Stimulated activated naive CD8-positive, alpha-beta T cell treated with anti-CD3 and anti-CD28 coated beads, Interleukin-15, amount 100 ng/mL, for 72 hours (primary cell): Measurements from ENCODE around the gene C12orf57.
"Not testable (repeated sequence)": the region's sequence is repeated elsewhere in the genome, so short reads cannot be mapped to it uniquely, and the experiment has no call there.

Source experiments
- ATAC-seq: fragments of 150-1000 bp; cut with Tn5 transposase; 2 replicates; pipeline ENCODE4 v1.10.0; 2021; ENCODE audit warnings: mild to moderate bottlenecking, moderate library complexity
- DNase-seq, 2 donors: peaks; one replicate each; pipeline ENCODE4 v3.0.0; 2021 to 2022
- H3K27ac Mint-ChIP-seq, 2 donors: one replicate each; pipeline ENCODE4 v1.8.0; 2022; ENCODE audit warnings: mild to moderate bottlenecking in 2 of 2, mixed read lengths in 2 of 2, moderate library complexity in 2 of 2
- H3K27me3 Mint-ChIP-seq: one replicate; pipeline ENCODE4 v1.8.0; 2022; ENCODE audit warnings: mixed read lengths
- H3K4me1 Mint-ChIP-seq: one replicate; pipeline ENCODE4 v1.8.0; 2022; ENCODE audit warnings: mild to moderate bottlenecking, mixed read lengths
- H3K4me3 Mint-ChIP-seq, 2 donors: one replicate each; pipeline ENCODE4 v1.8.0; 2022; ENCODE audit warnings: mild to moderate bottlenecking in 2 of 2, mixed read lengths in 2 of 2, moderate library complexity in 1 of 2
- H3K9me3 Mint-ChIP-seq, 2 donors: one replicate each; pipeline ENCODE4 v1.8.0; 2022; ENCODE audit warnings: mixed read lengths in 2 of 2

The C12orf57 gene, protein sequence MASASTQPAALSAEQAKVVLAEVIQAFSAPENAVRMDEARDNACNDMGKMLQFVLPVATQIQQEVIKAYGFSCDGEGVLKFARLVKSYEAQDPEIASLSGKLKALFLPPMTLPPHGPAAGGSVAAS

DNA sequence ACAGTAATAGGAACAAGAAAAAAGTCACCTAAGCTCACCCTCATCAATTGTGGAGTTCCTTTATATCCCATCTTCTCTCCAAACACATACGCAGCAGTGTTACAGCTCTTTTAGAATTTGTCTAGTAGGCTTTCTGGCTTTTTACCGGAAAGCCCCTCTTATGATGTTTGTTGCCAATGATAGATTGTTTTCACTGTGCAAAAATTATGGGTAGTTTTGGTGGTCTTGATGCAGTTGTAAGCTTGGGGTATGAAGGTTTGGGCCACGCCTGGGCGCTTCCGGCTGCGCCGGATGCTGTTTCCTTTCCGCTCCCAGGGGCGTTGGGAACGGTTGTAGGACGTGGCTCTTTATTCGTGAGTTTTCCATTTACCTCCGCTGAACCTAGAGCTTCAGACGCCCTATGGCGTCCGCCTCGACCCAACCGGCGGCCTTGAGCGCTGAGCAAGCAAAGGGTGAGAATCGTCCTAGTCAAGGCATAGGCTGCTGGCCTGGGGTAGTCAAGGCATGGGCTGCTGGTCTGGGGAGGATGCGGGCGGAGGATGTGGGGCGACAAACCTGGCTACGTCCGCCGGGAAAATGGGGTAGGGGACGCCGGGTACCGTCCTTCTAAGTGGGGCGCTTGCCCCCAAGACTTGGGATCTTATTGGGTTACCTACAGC lies at the start of gene C12orf57, which contains the start of gene RNU7-1:
TSS of gene C12orf57 (plus strand) at position 301 of the 659 bp plus-strand sequence. CDS start at position 401, 100 bp downstream.
TSS of gene RNU7-1 (plus strand) at position 95 of the 659 bp plus-strand sequence.
- peak; percentile 76 for ATAC-seq
- H3K4me1 Mint-ChIP-seq = peaks cover 91% of the 10 kb centered on the region
- DNase-seq = peak in 1 of 2 donors; percentile 92
- peak within 1 kb of the TSS; percentile 82 to 85 for H3K4me3 Mint-ChIP-seq
- no peaks in the 10 kb centered on the region for H3K9me3 Mint-ChIP-seq
- no peaks in the 10 kb centered on the region for H3K27me3 Mint-ChIP-seq
- H3K27ac Mint-ChIP-seq = peak within 1 kb of the TSS; percentile 100

GRCh38 chr12:6894321-6894720 lies 49.5 kb upstream of the C12orf57 start:
- no peak for ATAC-seq
- Mint-ChIP-seq H3K27ac (no peak overlapping the region), H3K9me3 (no peaks in the 10 kb centered on the region), H3K27me3 (no peaks in the 10 kb centered on the region), H3K4me1 (peaks cover 31% of the 10 kb centered on the region), H3K4me3 (no peak overlapping the region)
- no peak for DNase-seq

DNA sequence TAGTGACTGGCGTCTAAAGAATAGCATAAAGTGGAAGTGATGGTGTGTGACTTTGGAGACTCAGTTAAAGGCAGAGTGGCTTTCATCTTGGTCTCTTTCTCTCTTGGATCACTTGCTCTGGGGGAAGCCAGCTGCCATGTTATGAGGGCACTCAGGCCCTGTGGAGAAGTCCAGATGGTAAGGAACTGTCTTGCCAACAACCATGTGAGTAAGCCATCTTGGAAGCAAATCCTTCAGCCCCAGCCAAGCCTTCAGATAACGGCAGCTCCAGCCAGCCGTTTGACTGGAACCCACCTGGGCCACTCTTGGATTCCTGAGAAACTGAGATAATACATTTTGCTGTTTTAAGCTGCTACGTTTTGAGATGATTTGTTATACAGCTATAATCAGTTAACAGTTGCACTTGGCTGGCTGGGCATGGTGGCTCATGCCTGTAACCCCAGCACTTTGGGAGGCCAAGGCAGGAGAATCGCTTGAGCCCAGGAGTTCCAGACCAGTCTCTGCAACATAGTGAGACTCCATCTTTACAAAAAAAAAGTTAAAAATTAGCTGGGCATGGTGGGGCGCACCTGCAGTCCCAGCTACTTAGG lies 46.9 kb upstream of the C12orf57 start:
- H3K9me3 Mint-ChIP-seq = no peaks in the 10 kb centered on the region
- H3K4me3 Mint-ChIP-seq = no peak overlapping the region
- ATAC-seq (no peak), DNase-seq (no peak)
- H3K27ac Mint-ChIP-seq = no peak overlapping the region
- peaks cover 25% of the 10 kb centered on the region for H3K4me1 Mint-ChIP-seq
- H3K27me3 Mint-ChIP-seq = no peaks in the 10 kb centered on the region

- Mint-ChIP-seq H3K27ac (no peak overlapping the region), H3K27me3 (no peaks in the 10 kb centered on the region), H3K4me3 (no peak overlapping the region), H3K9me3 (no peaks in the 10 kb centered on the region), H3K4me1 (peaks cover 16% of the 10 kb centered on the region)
- no peak for ATAC-seq
- no peak for DNase-seq
Observed at GRCh38 chr12:6899427-6899826, 44.4 kb upstream of the C12orf57 start.

- Mint-ChIP-seq H3K4me3 (no peak overlapping the region), H3K9me3 (no peaks in the 10 kb centered on the region), H3K27me3 (no peaks in the 10 kb centered on the region), H3K4me1 (peaks cover 16% of the 10 kb centered on the region), H3K27ac (peak overlapping the region in 1 of 2 donors; percentile 19)
- DNase-seq (peak in 1 of 2 donors; percentile 36), ATAC-seq (no peak)
Observed at GRCh38 chr12:6899837-6900519, 43.8 kb upstream of the C12orf57 start.

- DNase-seq (no peak), ATAC-seq (no peak)
- Mint-ChIP-seq H3K4me3 (no peak overlapping the region), H3K9me3 (no peaks in the 10 kb centered on the region), H3K27me3 (no peaks in the 10 kb centered on the region), H3K4me1 (peaks cover 16% of the 10 kb centered on the region), H3K27ac (no peak overlapping the region)
Observed at GRCh38 chr12:6902448-6902847, 41.4 kb upstream of the C12orf57 start.

- H3K9me3 Mint-ChIP-seq = no peaks in the 10 kb centered on the region
- no peaks in the 10 kb centered on the region for H3K27me3 Mint-ChIP-seq
- no peak overlapping the region for H3K4me3 Mint-ChIP-seq
- peaks cover 16% of the 10 kb centered on the region for H3K4me1 Mint-ChIP-seq
- DNase-seq (no peak), ATAC-seq (no peak)
- no peak overlapping the region for H3K27ac Mint-ChIP-seq
Observed at GRCh38 chr12:6903722-6904121, 40.1 kb upstream of the C12orf57 start.

- Mint-ChIP-seq H3K27me3 (no peaks in the 10 kb centered on the region), H3K9me3 (no peaks in the 10 kb centered on the region), H3K27ac (no peak within 1 kb of the TSS), H3K4me3 (no peak within 1 kb of the TSS), H3K4me1 (peaks cover 12% of the 10 kb centered on the region)
- ATAC-seq = peak; percentile 97
- DNase-seq = peak; percentile 94 to 98
Observed at GRCh38 chr12:6904280-6905276, 39.2 kb upstream of the C12orf57 start, which contains the start of gene LRRC23. LRRC23 (plus strand) TSS chr12:6904822; CDS start chr12:6905634, 812 bp downstream.

DNA sequence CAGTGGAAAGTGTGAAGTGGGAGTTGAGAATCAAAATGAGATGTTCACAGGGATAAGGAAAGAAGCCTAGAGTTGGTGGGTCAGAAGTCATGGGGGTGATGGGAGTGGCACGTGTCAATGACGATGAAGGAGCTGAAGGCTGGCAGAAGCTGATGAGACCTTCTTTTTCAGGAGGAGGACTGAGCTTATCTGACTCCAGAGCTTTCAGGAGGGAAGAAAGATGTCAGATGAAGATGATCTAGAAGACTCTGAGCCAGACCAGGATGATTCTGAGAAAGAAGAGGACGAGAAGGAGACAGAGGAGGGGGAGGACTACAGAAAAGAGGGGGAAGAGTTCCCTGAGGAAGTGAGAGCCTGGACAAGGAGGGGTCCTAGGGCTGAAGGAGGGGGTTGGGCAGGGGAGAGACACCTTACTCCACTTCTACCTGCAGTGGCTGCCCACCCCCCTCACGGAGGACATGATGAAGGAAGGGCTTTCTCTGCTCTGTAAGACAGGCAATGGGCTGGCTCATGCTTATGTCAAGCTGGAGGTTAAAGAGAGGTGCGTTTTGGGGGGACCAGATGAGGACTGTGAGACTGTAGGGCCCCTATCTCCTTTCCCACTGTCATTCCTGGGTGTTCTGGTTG lies 38.3 kb upstream of the C12orf57 start:
- ATAC-seq (no peak), DNase-seq (no peak)
- peaks cover 4% of the 10 kb centered on the region for H3K4me1 Mint-ChIP-seq
- H3K27ac Mint-ChIP-seq = no peak overlapping the region
- H3K9me3 Mint-ChIP-seq = no peaks in the 10 kb centered on the region
- H3K27me3 Mint-ChIP-seq = no peaks in the 10 kb centered on the region
- H3K4me3 Mint-ChIP-seq = no peak overlapping the region

GRCh38 chr12:6908141-6908540 lies 35.7 kb upstream of the C12orf57 start:
- DNase-seq, ATAC-seq, H3K9me3 Mint-ChIP-seq, H3K27me3 Mint-ChIP-seq, H3K4me1 Mint-ChIP-seq, H3K27ac Mint-ChIP-seq, H3K4me3 Mint-ChIP-seq: not testable (repeated sequence)

DNA sequence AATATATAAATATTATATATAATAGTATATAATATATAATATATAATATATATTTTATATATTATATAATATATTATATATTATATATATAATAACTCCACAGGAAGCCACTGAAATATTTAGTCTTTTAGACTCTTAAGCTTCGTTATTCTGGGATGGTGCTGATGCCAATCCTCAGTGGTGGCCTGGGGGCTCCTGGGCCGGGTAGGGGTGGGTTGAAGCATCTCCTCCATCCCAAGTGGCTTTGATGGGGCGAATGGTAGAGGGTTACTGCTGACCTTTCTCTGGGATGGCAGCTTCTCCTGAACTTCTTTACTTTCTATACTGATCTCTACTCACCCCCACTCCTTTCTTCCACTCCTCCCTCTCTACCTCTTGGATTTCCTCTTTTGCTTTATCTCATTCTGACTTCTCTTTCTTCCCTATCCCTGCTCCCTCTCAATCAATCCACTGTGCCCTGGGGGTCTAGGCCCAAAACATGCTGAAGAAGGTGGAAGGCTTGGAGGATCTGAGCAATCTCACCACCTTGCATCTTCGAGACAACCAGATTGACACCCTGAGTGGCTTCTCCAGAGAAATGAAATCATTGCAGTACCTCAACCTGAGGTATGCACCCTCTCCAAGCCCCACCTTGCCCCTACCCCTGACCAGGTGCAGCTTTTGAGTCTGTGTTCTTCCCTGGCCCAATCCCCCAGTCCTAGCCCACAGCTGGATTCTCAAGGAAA lies 34.2 kb upstream of the C12orf57 start:
- peaks cover 17% of the 10 kb centered on the region for H3K4me1 Mint-ChIP-seq
- no peak overlapping the region for H3K27ac Mint-ChIP-seq
- no peak overlapping the region for H3K4me3 Mint-ChIP-seq
- H3K9me3 Mint-ChIP-seq = no peaks in the 10 kb centered on the region
- H3K27me3 Mint-ChIP-seq = no peaks in the 10 kb centered on the region
- DNase-seq (no peak), ATAC-seq (no peak)

GRCh38 chr12:6912164-6912935 lies 31.5 kb upstream of the C12orf57 start:
- ATAC-seq = no peak
- Mint-ChIP-seq H3K9me3 (no peaks in the 10 kb centered on the region), H3K27me3 (no peaks in the 10 kb centered on the region), H3K27ac (peak overlapping the region in 1 of 2 donors; percentile 57), H3K4me1 (peaks cover 42% of the 10 kb centered on the region), H3K4me3 (peak overlapping the region; percentile 53 to 84)
- no peak for DNase-seq

DNA sequence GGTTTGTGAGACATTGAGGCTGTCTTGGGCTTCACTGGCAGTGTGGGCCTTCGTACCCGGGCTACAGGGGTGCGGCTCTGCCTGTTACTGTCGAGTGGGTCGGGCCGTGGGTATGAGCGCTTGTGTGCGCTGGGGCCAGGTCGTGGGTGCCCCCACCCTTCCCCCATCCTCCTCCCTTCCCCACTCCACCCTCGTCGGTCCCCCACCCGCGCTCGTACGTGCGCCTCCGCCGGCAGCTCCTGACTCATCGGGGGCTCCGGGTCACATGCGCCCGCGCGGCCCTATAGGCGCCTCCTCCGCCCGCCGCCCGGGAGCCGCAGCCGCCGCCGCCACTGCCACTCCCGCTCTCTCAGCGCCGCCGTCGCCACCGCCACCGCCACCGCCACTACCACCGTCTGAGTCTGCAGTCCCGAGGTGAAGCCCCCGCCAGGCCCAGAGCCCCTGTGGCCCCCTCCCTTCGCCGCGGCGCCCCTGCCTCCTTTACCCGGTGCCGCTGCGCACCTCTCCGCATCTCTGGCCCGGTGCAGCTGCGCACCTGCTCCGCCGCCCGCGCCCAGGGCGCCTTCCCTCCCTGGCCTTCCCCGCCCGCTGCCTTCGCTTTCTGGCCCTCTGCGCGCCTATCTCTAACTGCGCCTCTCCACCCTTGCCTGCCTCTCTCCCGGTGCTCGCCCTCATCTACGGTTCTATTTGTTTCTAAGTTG lies 29.4 kb upstream of the C12orf57 start, which contains the start of gene ENO2:
TSS of gene ENO2 (plus strand) at position 335 of the 701 bp plus-strand sequence. CDS start 1,253 bp downstream, outside the sequence.
- no peaks in the 10 kb centered on the region for H3K27me3 Mint-ChIP-seq
- DNase-seq (peak; percentile 76 to 81), ATAC-seq (peak; percentile 93)
- H3K9me3 Mint-ChIP-seq = no peaks in the 10 kb centered on the region
- peak within 1 kb of the TSS; percentile 94 to 96 for H3K27ac Mint-ChIP-seq
- H3K4me3 Mint-ChIP-seq = peak within 1 kb of the TSS; percentile 94 to 97
- peaks cover 47% of the 10 kb centered on the region for H3K4me1 Mint-ChIP-seq
